Calu3 (cell line): ENCODE results near the gene SNX19. TPM values are rescaled to one million over a fixed set of nuclear protein-coding genes. Genes with fewer than 3 reads are reported as not detected.

ENCODE experiments used
- BruUV-seq: library from RNA; stranded (reverse); fragments of 400-500 nt; replicated peaks from 2 replicates; lab custom pipeline; 2021; lab: Mats Ljungman, UMichigan
- CTCF ChIA-PET: fragments of 300-600 bp; sonication (Branson Sonifier 250); formaldehyde crosslinking; loops from one replicate; lab custom pipeline; 2022; ENCODE audit warnings: antibody characterized with exemption; lab: Charles Lee
- DNase-seq: peaks from one replicate; pipeline ENCODE4 v3.0.0; 2022
- H3K27ac Mint-ChIP-seq: one replicate; pipeline ENCODE4 v1.8.0; 2022; ENCODE audit warnings: mixed read lengths; ENCODE audit not compliant: unreplicated experiment
- H3K27me3 Mint-ChIP-seq: one replicate; pipeline ENCODE4 v1.8.0; 2022; ENCODE audit warnings: mixed read lengths; ENCODE audit not compliant: unreplicated experiment
- H3K36me3 Mint-ChIP-seq: one replicate; pipeline ENCODE4 v1.8.0; 2022; ENCODE audit warnings: mild to moderate bottlenecking, moderate library complexity, mixed read lengths; ENCODE audit not compliant: insufficient read depth, unreplicated experiment
- H3K4me1 Mint-ChIP-seq: one replicate; pipeline ENCODE4 v1.8.0; 2022; ENCODE audit warnings: mild to moderate bottlenecking, low read depth, mixed read lengths; ENCODE audit not compliant: unreplicated experiment
- H3K4me3 Mint-ChIP-seq: one replicate; pipeline ENCODE4 v1.8.0; 2022; ENCODE audit warnings: mild to moderate bottlenecking, low read depth, moderate library complexity, mixed read lengths; ENCODE audit not compliant: unreplicated experiment
- H3K9me3 Mint-ChIP-seq: one replicate; pipeline ENCODE4 v1.8.0; 2022; ENCODE audit warnings: low read depth, mixed read lengths; ENCODE audit not compliant: unreplicated experiment
- CTCF ChIP-seq: fragments of 200-600 bp; IDR thresholded peaks from one replicate; pipeline ENCODE4 v1.8.0; 2022; ENCODE audit warnings: antibody characterized with exemption; ENCODE audit not compliant: unreplicated experiment
- intact Hi-C: fragments of 100-400 bp; cut with micrococcal nuclease; formaldehyde crosslinking; loops from one replicate; pipeline ENCODE4 v1.10.0; 2022; ENCODE audit not compliant: unreplicated experiment
- total RNA-seq: library from RNA; stranded (reverse); gene quantifications from 2 replicates; pipeline ENCODE4 v1.2.3, GENCODE V29; 2022

The SNX19 gene
- total RNA-seq, 1 experiment from 2014 or later: 39.8 TPM

- Mint-ChIP-seq H3K4me3 (no peak overlapping the region), H3K36me3 (peaks cover 3% of the 10 kb centered on the region), H3K9me3 (no peaks in the 10 kb centered on the region), H3K4me1 (no peaks in the 10 kb centered on the region), H3K27me3 (no peaks in the 10 kb centered on the region), H3K27ac (no peak overlapping the region)
- no peak for TF ChIP-seq CTCF
- no TSS peak for BruUV-seq
- no peak for DNase-seq
- intact Hi-C loops: no loop called here
- CTCF ChIA-PET: no interaction called here
Observed at GRCh38 chr11:130872981-130873380, 43.3 kb downstream of the SNX19 start.

- no TSS peak for BruUV-seq
- Mint-ChIP-seq H3K27ac (no peak overlapping the region), H3K4me1 (no peaks in the 10 kb centered on the region), H3K9me3 (no peaks in the 10 kb centered on the region), H3K4me3 (no peak overlapping the region), H3K27me3 (no peaks in the 10 kb centered on the region), H3K36me3 (peaks cover 3% of the 10 kb centered on the region)
- intact Hi-C loops: no loop called here
- no peak for TF ChIP-seq CTCF
- CTCF ChIA-PET: no interaction called here
- DNase-seq: no peak
Observed at GRCh38 chr11:130872513-130872912, 43.8 kb downstream of the SNX19 start.

- TF ChIP-seq CTCF: no peak
- no peaks in the 10 kb centered on the region for H3K27me3 Mint-ChIP-seq
- DNase-seq: no peak
- H3K9me3 Mint-ChIP-seq: no peaks in the 10 kb centered on the region
- peaks cover 3% of the 10 kb centered on the region for H3K36me3 Mint-ChIP-seq
- CTCF ChIA-PET: interaction anchor here (1.2 kb wide), 1 partner anchor 10 kb away, joined by 4 read pairs; no protein-coding TSS in a partner anchor
- intact Hi-C loops: no loop called here
- H3K4me1 Mint-ChIP-seq: no peaks in the 10 kb centered on the region
- no peak overlapping the region for H3K27ac Mint-ChIP-seq
- no TSS peak for BruUV-seq
- no peak overlapping the region for H3K4me3 Mint-ChIP-seq
Observed at GRCh38 chr11:130872102-130872501, 44.2 kb downstream of the SNX19 start.

GRCh38 chr11:130871616-130872015 lies 44.7 kb downstream of the SNX19 start:
- Mint-ChIP-seq H3K27me3 (no peaks in the 10 kb centered on the region), H3K9me3 (no peaks in the 10 kb centered on the region), H3K27ac (no peak overlapping the region), H3K4me3 (no peak overlapping the region), H3K36me3 (peaks cover 3% of the 10 kb centered on the region), H3K4me1 (no peaks in the 10 kb centered on the region)
- CTCF ChIA-PET: interaction anchor here (1.2 kb wide), 1 partner anchor 10 kb away, joined by 4 read pairs; no protein-coding TSS in a partner anchor
- BruUV-seq: no TSS peak
- no peak for TF ChIP-seq CTCF
- no peak for DNase-seq
- intact Hi-C loops: no loop called here
